ENCODE results near the gene PRPF8. TPM values are rescaled to one million over a fixed set of nuclear protein-coding genes. Genes with fewer than 3 reads are reported as not detected.
A peak's percentile ranks its signal among the peaks of the same experiment; 100 is the strongest.

PRPF8 gene
- total and polyA plus RNA-seq, 2 of the 13 experiments (the other 11 are each of a cell fraction or from before 2014, with no cell fraction given), result 112 to 179 TPM

- TF ChIP-seq KIAA2018 (CRISPR knock-in tag; IDR thresholded peaks at IDR 0.05; ENCODE audit: borderline replicate concordance) (no peak), ZNF280B (CRISPR knock-in tag; IDR thresholded peaks at IDR 0.05; ENCODE audit: borderline replicate concordance) (no peak), ZNF850 (CRISPR knock-in tag; conservative IDR thresholded peaks at IDR 0.05) (no peak), ZNF367 (CRISPR knock-in tag; IDR thresholded peaks at IDR 0.05; ENCODE audit: borderline replicate concordance) (no peak), BRF2 (CRISPR knock-in tag; IDR thresholded peaks at IDR 0.05) (no peak), ZNF446 (CRISPR knock-in tag; IDR thresholded peaks at IDR 0.05) (no peak), GATA4 (IDR thresholded peaks at IDR 0.05; ENCODE audit: borderline replicate concordance, low read depth) (no peak), ETV5 (CRISPR knock-in tag; IDR thresholded peaks at IDR 0.05; ENCODE audit: borderline replicate concordance) (peak; percentile 13; the same call in 1 of the 2 replicates), FUBP1 (CRISPR knock-in tag; IDR thresholded peaks at IDR 0.05; ENCODE audit: borderline replicate concordance) (no peak), SALL1 (CRISPR knock-in tag; IDR thresholded peaks at IDR 0.05) (peak; percentile 68), ATM (IDR thresholded peaks at IDR 0.05; ENCODE audit: borderline replicate concordance) (no peak), MAF1 (CRISPR knock-in tag; IDR thresholded peaks at IDR 0.05; ENCODE audit: borderline replicate concordance) (no peak), DBP (CRISPR knock-in tag; IDR thresholded peaks at IDR 0.05; ENCODE audit: not compliant biosample characterization) (no peak), XRCC5 (optimal IDR thresholded peaks at IDR 0.05; ENCODE audit: low read length) (peak; percentile 24)
These were observed 31.6 kb upstream of the PRPF8 start (continued) for GRCh38 chr17:1716076-1716911.
